Neural cell (in vitro differentiated cells): ENCODE results near the gene ATXN10. TPM values are rescaled to one million over a fixed set of nuclear protein-coding genes. Genes with fewer than 3 reads are reported as not detected.

Experiments used
- H2AFZ ChIP-seq: fragments of 200-600, 300-800 bp; sonication (generic), shearing (Covaris generic); 2 replicates; pipeline ENCODE4 v1.6.0; 2014; ENCODE audit warnings: low read depth, mild to moderate bottlenecking, antibody characterized with exemption, low read length, moderate library complexity
- H3F3A ChIP-seq: fragments of 200-600 bp; shearing (Covaris generic); 2 replicates; pipeline ENCODE4 v1.6.1; 2016; ENCODE audit warnings: mild to moderate bottlenecking, moderate library complexity, mixed read lengths, antibody characterized with exemption, low read length; ENCODE audit not compliant: insufficient read depth, poor library complexity, severe bottlenecking
- H3K27ac ChIP-seq: fragments of 200-600, 300-800 bp; sonication (generic), shearing (Covaris generic); 2 replicates; pipeline ENCODE4 v1.5.1; 2014; ENCODE audit warnings: mild to moderate bottlenecking, low read length, moderate library complexity
- H3K27me3 ChIP-seq: fragments of 300-800, 200-600 bp; sonication (generic), shearing (Covaris generic); 2 replicates; pipeline ENCODE4 v1.6.0; 2014; ENCODE audit warnings: mild to moderate bottlenecking, low read depth, low read length, moderate library complexity; ENCODE audit not compliant: insufficient read depth
- H3K36me3 ChIP-seq: fragments of 300-800, 200-600 bp; sonication (generic), shearing (Covaris generic); 2 replicates; pipeline ENCODE4 v1.5.1; 2014; ENCODE audit warnings: mild to moderate bottlenecking, antibody characterized with exemption, low read length, moderate library complexity; ENCODE audit not compliant: insufficient read depth
- H3K4me2 ChIP-seq: fragments of 300-800, 200-600 bp; sonication (generic), shearing (Covaris generic); 2 replicates; pipeline ENCODE4 v1.6.0; 2014; ENCODE audit warnings: mild to moderate bottlenecking, low read length
- H3K4me3 ChIP-seq: fragments of 300-800, 200-600 bp; sonication (generic), shearing (Covaris generic); 2 replicates; pipeline ENCODE4 v1.5.1; 2014; ENCODE audit warnings: mild to moderate bottlenecking, low read length, moderate library complexity
- H3K79me2 ChIP-seq: fragments of 200-600 bp; shearing (Covaris generic); replicated peaks from 2 replicates; pipeline ENCODE4 v1.6.0; 2014; ENCODE audit warnings: mild to moderate bottlenecking, low read length, moderate library complexity; ENCODE audit not compliant: insufficient read depth
- H3K9ac ChIP-seq: fragments of 300-800, 200-600 bp; sonication (generic), shearing (Covaris generic); 2 replicates; pipeline ENCODE4 v1.6.1; 2016; ENCODE audit warnings: mild to moderate bottlenecking, low read length, mixed read lengths
- H3K9me2 ChIP-seq: fragments of 200-600 bp; shearing (Covaris generic); 2 replicates; pipeline ENCODE4 v1.6.1; 2016; ENCODE audit warnings: mild to moderate bottlenecking, low read length, mixed read lengths; ENCODE audit not compliant: insufficient read depth
- H3K9me3 ChIP-seq: fragments of 200-600, 300-800 bp; sonication (generic), shearing (Covaris generic); 2 replicates; pipeline ENCODE4 v1.6.1; 2016; ENCODE audit warnings: mild to moderate bottlenecking, mixed run types, low read length, moderate library complexity, mixed read lengths
- H4K20me1 ChIP-seq: fragments of 200-600 bp; shearing (Covaris generic); 2 replicates; pipeline ENCODE4 v1.6.1; 2016; ENCODE audit warnings: mild to moderate bottlenecking, mixed run types; ENCODE audit not compliant: insufficient read depth
- CTCF ChIP-seq: fragments of 450-650 bp; IDR thresholded peaks from 2 replicates; pipeline ENCODE4 v1.5.1; 2014; ENCODE audit warnings: antibody characterized with exemption, mild to moderate bottlenecking, moderate library complexity; ENCODE audit not compliant: poor library complexity, severe bottlenecking
- EP300 ChIP-seq: fragments of 450-650 bp; conservative IDR thresholded peaks from 2 replicates; pipeline ENCODE4 v1.6.1; 2014; ENCODE audit warnings: antibody characterized with exemption, mild to moderate bottlenecking, moderate library complexity; ENCODE audit not compliant: poor library complexity, severe bottlenecking
- EZH2 ChIP-seq: fragments of 200-600, 300-800 bp; shearing (Covaris generic), sonication (generic); IDR thresholded peaks from 2 replicates; pipeline ENCODE4 v1.6.1; 2014; ENCODE audit warnings: antibody characterized with exemption, low read length, borderline replicate concordance, mild to moderate bottlenecking; ENCODE audit not compliant: insufficient read depth, poor library complexity, severe bottlenecking
- MXI1 ChIP-seq: fragments of 450-650 bp; conservative IDR thresholded peaks from 2 replicates; pipeline ENCODE4 v1.6.1; 2014; ENCODE audit warnings: antibody characterized with exemption, mild to moderate bottlenecking; ENCODE audit not compliant: poor library complexity, severe bottlenecking
- POLR2AphosphoS5 ChIP-seq: IDR thresholded peaks from 2 replicates; pipeline ENCODE4 v1.6.1; 2012
- RAD21 ChIP-seq: fragments of 450-650 bp; conservative IDR thresholded peaks from 2 replicates; pipeline ENCODE4 v1.6.1; 2014; ENCODE audit warnings: antibody characterized with exemption, mild to moderate bottlenecking, moderate library complexity
- REST ChIP-seq: IDR thresholded peaks from 2 replicates; pipeline ENCODE4 v1.6.1; 2012; ENCODE audit warnings: borderline replicate concordance
- SMC3 ChIP-seq: fragments of 450-650 bp; conservative IDR thresholded peaks from 2 replicates; pipeline ENCODE4 v1.6.1; 2014; ENCODE audit warnings: antibody characterized with exemption, mild to moderate bottlenecking, moderate library complexity; ENCODE audit not compliant: poor library complexity
- TAF1 ChIP-seq: IDR thresholded peaks from 2 replicates; pipeline ENCODE4 v1.6.1; 2012; ENCODE audit warnings: low read depth
- polyA plus RNA-seq: library from polyadenylated mRNA; depleted of rRNA; stranded (reverse); fragments of >200 nt; gene quantifications from 2 replicates; pipeline ENCODE4 v1.2.3, GENCODE V29; 2014

Gene ATXN10
- polyA plus RNA-seq, 1 donor from 2014 or later = 321 TPM

GRCh38 chr22:45878901-45879551, 207.4 kb downstream of the ATXN10 start:
- H3K36me3 ChIP-seq = no peaks in the 10 kb centered on the region
- no peaks in the 10 kb centered on the region for H3K9me3 ChIP-seq
- H3K9me2 ChIP-seq = no peaks in the 10 kb centered on the region
- H2AFZ ChIP-seq = no peak overlapping the region
- H3K9ac ChIP-seq = no peak overlapping the region
- no peaks in the 10 kb centered on the region for H3F3A ChIP-seq
- TF ChIP-seq MXI1 (no peak), EZH2 (no peak), SMC3 (no peak), POLR2AphosphoS5 (no peak), EP300 (no peak), REST (no peak), RAD21 (no peak), TAF1 (no peak)
- H3K27ac ChIP-seq = no peak overlapping the region
- H3K79me2 ChIP-seq = no peaks in the 10 kb centered on the region
- no peaks in the 10 kb centered on the region for H3K27me3 ChIP-seq
- H3K4me3 ChIP-seq = peak overlapping the region; percentile 11
- H3K4me2 ChIP-seq = no peak overlapping the region
- H4K20me1 ChIP-seq = no peaks in the 10 kb centered on the region

GRCh38 chr22:45879552-45879949, 207.9 kb downstream of the ATXN10 start:
- Histone ChIP-seq H4K20me1 (no peaks in the 10 kb centered on the region), H3K9me3 (no peaks in the 10 kb centered on the region), H3K27ac (no peak overlapping the region), H3F3A (no peaks in the 10 kb centered on the region), H2AFZ (no peak overlapping the region), H3K36me3 (no peaks in the 10 kb centered on the region), H3K79me2 (no peaks in the 10 kb centered on the region), H3K9ac (no peak overlapping the region), H3K9me2 (no peaks in the 10 kb centered on the region), H3K4me3 (no peak overlapping the region), H3K4me2 (no peak overlapping the region), H3K27me3 (no peaks in the 10 kb centered on the region)
- TF ChIP-seq CTCF (no peak), MXI1 (no peak), RAD21 (no peak), TAF1 (no peak), EZH2 (no peak), REST (no peak), POLR2AphosphoS5 (no peak), SMC3 (no peak), EP300 (no peak)
